HG02852 (cell line): ENCODE data around the gene FSTL3.
"Not testable (repeated sequence)": the region's sequence is repeated elsewhere in the genome, so short reads cannot be mapped to it uniquely, and the experiment has no call there.

Experiments
- ATAC-seq: cut with Tn5 transposase; IDR thresholded peaks from one replicate; pipeline ENCODE4 v1.9.1; 2021; ENCODE audit warnings: mild to moderate bottlenecking, moderate library complexity; ENCODE audit not compliant: unreplicated experiment

The FSTL3 gene

DNA sequence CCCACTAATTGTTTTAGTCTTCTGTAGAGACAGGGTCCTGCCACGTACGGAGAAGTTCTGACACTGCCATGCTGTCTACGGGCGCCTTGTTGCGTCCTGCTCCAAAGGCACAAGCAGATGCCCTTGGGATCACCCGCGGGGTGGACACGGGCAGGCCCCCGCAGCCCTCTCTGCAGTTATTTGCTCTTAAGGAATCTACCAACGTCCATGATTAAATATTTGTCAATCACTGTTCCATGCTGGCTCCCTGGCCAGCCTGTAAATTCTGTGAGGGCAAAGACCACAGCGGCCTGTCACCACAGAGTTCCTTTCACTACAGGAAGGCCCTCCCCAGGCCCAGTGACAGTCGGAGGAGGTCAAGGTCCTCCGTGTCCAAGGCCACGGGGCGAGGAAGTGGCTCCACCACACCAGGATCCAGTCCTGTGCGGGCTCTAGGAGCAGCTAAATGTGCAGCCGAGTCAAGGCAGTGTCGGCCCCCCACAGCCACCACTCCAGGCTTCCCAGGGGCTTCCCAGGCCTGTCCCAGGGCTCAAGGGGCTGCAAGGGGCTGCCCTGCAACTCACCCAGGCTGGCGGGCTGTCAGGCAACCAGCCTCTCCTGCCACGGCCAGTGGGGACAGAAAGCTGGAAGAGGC is 15.3 kb upstream of the FSTL3 start:
- ATAC-seq: no peak

GRCh38 chr19:661427-662196 is 14.6 kb upstream of the FSTL3 start:
- ATAC-seq: no peak

GRCh38 chr19:662207-662961 is 13.8 kb upstream of the FSTL3 start:
- peak; percentile 8 for ATAC-seq

DNA sequence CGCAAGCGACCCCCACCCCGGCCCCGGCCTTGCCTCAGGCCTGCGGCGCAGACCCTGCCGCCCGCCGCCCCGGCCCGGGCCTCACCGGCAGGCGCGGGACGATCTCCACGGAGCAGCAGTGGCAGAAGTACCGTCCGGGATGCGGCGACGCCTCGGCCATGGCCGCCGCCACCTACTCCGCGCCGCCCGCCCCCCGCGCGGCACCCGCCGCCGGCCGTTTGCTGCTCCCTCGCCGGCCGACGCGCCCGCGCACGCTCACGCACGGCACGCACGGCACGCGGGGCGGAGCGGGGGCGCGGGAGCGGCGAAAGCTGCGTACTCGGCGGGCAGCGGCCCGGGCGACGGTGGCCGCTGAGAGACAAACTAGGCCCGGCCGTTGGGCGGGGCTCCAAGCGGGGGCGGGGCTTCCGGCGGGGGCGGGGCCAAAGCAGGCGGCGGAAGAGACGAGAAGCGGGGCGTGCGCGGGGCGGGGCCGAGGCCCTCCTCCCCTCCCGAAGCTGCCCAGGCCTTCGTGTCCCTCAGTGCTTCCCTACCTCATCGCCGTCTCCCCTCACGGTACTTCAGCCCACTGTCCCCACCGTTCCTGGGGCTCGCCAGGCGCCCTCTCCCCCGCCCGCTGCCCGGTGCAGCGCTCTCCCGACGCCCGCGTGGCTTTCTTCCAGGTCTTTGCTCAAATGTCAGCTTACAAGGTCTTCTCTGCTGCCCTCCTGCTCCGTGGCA is 13.1 kb upstream of the FSTL3 start, which contains the start of gene RNF126:
RNF126 (minus strand) TSS at position 253 of the 720 bp plus-strand sequence; CDS start at position 160, 93 bp downstream.
- ATAC-seq: peak; percentile 41

- no peak for ATAC-seq
Measured at GRCh38 chr19:663682-664117, 12.5 kb upstream of the FSTL3 start.

DNA sequence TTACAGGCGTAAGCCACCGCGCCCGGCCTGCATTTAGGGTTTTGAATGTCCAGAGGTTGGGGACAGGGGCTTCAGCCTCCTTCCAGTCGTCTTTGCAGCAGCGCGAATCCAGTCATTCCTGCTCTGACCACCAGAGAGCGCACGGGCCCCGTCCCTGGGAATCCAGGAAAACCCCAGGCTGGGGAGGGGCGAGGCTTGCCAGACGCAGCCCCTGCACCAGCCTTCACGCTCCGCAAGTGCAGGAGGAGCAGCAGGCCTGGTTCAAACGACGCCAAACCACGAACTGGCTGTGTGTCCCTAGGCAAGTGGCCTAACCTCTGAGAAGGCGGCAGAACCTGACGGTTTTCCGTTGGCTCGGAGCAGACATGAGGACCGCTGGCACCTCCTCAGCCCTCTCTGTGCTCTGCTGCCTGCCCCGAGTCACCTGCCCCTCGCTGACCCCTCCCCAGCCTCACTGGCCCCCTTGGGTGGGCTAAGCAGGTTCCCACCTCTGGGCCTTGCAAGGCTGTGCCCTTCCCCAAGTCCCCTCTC is 11.2 kb upstream of the FSTL3 start:
- no peak for ATAC-seq

- not testable (repeated sequence) for ATAC-seq
Measured at GRCh38 chr19:666985-667573, 9.1 kb upstream of the FSTL3 start.

DNA sequence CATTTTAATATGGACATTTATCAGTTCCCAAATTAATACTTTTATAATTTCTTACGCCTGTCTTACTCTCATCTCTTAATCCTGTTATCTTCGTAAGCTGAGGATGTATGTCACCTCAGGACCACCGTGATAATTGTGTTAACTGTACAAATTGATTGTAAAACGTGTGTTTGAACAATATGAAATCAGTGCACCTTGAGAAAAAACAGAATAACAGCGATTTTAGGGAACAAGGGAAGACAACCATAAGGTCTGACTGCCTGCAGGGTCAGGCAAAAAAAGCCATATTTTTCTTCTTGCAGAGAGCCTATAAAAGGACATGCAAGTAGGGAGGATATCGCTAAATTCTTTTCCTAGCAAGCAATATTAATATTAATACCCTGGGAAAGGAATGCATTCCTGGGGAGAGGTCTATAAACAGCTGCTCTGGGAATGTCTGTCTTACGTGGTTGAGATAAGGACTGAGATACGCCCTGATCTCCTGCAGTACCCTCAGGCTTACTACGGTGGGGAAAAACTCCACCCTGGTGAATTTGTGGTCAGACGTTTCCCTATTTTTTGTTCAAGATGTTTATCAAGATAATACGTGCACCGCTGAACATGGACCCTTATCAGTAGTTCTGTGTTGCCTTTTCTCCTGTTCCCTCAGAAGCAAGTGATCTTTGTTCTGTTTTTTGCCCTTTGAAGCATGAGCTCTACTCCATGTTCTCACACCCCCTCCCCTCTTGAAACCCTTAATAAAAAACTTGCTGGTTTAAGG is 7.3 kb upstream of the FSTL3 start:
- not testable (repeated sequence) for ATAC-seq

DNA sequence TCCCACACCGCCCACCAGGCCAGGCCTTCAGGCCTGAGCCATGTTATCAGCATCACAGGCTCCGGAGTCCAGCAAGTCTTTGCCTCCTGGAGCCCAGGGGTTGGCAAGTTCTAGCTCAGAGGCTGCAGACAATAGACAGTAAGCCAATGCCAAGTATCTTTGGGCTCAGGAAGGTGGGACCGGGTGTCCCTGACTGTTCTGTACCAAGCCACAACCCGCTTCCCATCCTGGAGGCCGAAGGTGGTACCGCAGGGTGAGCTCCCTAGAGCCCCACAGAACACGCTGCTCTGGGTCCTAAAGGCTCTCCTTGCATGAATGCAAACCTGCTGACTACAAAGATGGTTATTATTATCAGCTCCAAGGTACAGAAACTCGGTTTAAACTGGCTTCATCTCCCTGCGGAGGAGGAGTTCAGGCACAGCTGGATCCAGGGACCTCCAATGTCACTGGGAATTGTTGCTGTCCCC is 5.5 kb upstream of the FSTL3 start:
- no peak for ATAC-seq

DNA sequence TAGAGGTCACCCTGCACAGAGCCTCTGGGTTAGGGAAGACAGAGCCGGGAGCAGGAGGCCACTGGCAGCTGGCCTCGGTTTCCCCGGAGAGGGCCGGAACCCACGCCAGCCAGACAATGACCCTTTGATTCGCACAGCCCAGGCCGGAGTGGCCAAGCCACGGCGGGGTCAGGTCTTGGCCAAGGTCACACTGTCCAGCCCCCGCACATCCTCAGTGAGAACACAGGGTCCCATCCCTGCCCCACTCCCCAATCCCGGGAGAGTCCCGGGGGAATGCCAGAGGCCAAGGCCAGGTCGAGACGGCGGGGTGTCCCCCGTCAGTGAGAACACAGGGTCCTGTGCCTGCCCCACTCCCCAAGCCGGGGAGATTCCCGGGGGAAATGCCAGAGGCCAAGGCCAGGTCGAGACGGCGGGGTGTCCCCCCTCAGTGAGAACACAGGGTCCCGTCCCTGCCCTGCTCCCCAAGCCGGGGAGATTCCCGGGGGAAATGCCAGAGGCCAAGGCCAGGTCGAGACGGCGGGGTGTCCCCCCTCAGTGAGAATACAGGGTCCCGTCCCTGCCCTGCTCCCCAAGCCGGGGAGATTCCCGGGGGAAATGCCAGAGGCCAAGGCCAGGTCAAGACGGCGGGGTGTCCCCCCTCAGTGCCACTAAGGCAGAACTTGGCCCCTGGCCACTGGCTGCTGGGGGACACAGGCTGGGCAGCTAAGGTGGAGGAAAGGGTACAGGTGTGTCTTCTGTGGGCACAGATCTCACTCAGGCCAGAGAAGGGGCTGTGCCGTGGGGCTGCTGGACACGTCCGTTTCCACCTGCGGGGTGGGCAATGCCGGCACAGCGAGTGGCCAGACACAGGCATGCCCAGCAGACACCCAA is 1.7 kb upstream of the FSTL3 start:
- ATAC-seq: no peak

DNA sequence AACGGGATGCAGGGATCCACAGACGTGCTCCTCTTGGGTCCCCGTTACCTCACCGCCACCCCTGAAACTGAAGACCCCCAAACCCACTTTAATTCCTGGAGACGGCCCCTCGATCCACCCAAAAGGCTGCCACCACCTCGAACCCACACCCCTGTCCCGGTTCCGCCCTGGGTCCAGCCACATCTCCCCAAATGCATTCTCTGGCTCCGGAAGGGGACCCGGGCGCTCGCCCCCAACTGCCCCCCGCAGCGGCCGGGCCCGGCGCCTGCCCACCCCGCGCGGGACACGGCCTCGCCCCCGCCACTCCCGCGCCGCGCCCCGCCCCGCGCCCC is 219 bp upstream of the FSTL3 start:
- no peak for ATAC-seq

DNA sequence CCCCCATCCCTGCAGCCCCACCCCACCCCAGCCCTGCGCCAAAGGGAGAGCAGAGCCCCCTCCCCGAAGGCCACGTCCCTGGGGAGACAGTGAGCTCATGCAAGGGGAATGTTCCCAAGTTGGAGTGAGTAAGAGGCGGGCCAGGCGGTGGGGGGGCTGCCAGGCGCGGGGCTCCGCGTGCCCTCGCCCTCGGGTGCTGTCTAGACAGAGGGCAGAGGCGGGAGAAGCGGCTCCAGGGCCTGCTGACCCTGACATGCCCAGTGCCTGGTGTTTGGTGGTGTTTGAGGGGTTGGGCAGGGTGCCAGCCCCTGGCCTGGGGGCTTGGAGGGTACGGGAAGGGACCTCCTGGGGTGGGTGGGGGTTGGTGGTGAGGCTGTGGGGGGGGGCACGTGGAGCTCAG is 1.0 kb downstream of the FSTL3 start:
- ATAC-seq: no peak

DNA sequence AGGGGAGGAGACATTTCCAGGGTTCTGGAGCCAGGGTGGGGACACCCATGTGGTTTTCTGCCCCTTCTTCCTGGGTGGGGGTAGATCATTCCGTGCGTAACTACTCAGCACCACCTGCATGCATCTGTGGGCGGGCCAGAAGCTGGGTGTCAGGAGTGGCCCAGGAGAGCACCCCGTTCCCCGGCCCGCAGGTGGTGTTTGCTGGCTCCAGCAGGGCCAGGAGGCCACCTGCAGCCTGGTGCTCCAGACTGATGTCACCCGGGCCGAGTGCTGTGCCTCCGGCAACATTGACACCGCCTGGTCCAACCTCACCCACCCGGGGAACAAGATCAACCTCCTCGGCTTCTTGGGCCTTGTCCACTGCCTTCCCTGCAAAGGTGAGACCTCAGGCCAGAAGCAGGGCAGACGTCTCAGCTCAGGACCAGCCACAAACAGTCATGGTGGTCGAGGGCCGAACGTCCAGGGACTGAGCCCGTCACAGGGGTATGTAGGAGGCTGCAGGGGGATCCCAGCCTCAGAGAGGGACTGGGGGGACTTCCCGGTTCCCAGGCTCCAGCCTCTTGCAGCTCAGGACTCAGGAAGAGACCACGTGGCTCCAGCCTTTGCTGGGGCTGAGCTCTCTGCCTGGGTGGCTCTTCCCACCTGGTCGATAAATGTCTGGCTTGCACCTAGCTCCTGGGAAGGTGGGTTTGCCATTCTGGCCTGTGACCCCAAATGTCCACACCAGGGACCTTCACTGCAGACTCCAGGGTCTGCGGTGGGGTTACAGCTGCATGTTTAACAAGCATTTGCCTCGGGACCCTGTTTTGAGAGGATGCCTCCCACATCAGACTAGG is 1.6 kb downstream of the FSTL3 start:
- ATAC-seq: no peak

DNA sequence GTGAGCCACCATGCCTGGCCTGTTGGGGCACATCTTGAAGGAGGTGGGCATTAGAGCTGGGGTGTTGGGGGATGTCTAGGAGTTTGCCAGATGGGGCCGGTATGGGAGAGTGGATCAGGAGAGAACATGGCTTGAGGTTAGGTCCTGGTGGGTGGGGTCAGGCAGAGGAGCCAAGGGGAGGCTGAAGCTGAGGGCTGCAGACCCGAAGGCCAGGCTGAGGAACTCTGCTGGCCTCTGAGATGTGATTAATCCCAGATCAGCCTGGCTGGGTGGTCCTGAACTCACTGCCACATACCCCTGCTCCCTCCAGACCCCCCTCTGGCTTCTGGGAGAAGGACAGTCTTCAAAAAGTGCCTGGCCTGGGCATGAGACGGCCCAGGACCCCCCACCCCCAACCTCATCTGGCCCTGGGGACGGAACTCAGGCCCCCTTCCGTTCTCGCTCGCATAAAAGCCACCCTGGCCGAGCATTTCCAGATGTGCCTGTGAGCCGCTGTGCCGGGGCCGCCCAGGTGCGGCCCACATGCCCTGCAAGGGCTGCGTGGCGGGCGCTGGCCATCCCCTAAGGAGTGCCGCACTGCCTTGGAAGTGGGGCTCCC is 2.7 kb downstream of the FSTL3 start:
- ATAC-seq: no peak

DNA sequence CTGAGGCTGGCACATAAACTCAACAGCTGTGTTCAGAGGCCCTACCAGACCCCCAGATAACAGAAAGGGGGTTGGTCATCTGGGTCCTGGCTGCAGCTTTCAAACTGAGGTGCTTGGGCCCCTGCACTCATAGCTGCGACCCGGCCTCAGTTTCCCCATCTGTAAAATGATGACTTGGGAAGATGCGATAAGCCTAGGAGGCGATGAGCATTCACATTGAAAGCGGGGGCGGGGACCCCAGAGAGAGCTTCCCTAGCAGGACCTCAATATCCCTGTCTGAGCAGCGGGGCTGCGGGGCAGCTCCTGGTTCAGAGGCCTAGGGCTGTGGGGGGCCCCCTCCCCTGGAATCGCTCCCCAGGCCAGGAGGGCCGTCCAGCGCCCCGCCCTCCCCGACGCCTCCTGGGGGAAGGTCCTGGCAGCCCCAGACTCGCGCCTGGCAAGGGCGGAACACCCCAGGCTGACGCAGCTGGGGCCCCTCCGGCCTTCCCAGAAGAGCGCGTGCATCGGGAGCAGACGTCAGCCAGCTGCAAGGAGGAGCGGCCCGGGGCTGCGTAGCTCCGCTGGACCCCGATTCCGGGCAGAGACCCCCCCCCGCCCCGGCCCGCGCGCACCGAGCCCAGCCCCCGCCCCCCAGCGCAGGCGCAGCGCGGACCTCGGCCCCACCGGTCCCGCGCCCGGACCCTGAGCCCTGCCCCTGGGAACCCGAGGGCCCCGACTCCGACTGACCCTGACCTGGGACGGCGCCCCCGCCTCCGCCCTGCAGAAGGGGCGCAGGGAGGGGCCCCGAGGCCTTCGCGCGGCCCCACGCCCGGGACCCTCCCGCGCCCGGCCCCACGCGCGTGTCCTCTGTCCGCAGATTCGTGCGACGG is 3.5 kb downstream of the FSTL3 start:
- peak; percentile 11 for ATAC-seq

DNA sequence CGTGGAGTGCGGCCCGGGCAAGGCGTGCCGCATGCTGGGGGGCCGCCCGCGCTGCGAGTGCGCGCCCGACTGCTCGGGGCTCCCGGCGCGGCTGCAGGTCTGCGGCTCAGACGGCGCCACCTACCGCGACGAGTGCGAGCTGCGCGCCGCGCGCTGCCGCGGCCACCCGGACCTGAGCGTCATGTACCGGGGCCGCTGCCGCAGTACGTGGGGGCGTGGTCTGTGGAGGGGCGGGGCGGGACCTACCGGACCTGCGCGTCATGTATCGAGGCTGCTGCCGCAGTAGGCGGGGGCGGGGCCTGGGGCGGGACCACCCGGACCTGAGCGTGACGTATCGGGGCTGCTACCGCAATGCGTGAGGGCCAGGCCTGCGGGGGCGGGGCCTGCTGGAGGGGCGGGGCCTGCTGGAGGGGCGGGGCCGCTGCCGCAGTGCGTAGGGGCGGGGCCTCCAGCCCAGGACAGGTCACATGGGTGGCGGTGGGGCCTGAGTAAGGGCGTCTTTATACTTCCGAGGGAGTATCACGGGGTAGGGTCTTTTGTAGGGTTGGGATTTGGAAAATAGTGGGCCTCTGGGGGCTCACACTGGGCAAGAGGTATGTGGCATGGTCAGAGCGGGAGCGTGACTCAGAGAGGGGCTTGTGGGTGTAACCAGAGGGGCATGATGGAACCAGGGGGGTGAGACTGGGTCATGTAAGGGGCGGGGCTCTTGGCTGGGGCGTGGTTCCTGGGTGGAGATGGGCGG is 4.3 kb downstream of the FSTL3 start:
- ATAC-seq: peak; percentile 72
